GM19468 (cell line): ENCODE measurements around the gene HSPB7.
"Not testable (repeated sequence)": the region's sequence is repeated elsewhere in the genome, so short reads cannot be mapped to it uniquely, and the experiment has no call there.

Experiments used
- ATAC-seq: cut with Tn5 transposase; IDR thresholded peaks from one replicate; pipeline ENCODE4 v1.9.1; 2021; ENCODE audit warnings: mild to moderate bottlenecking, moderate library complexity, moderate number of reproducible peaks; ENCODE audit not compliant: unreplicated experiment; ENCODE audit errors: extremely low read depth

The HSPB7 gene

GRCh38 chr1:16017461-16018303 is at the start of gene HSPB7:
Gene HSPB7 (minus strand): TSS chr1:16018043. CDS start chr1:16017963, 80 bp downstream.
- ATAC-seq: no peak

GRCh38 chr1:16067127-16067768 is 49.4 kb upstream of the HSPB7 start:
- no peak for ATAC-seq

- ATAC-seq: no peak
Measured at GRCh38 chr1:16066245-16066644, 48.4 kb upstream of the HSPB7 start.

GRCh38 chr1:16065269-16065576 is 47.4 kb upstream of the HSPB7 start:
- no peak for ATAC-seq

GRCh38 chr1:16064536-16065268 is 46.9 kb upstream of the HSPB7 start:
- no peak for ATAC-seq

- ATAC-seq: no peak
Measured at GRCh38 chr1:16063921-16064320, 46.1 kb upstream of the HSPB7 start.

GRCh38 chr1:16063226-16063829 is 45.5 kb upstream of the HSPB7 start:
- ATAC-seq: no peak

GRCh38 chr1:16062687-16063075 is 44.8 kb upstream of the HSPB7 start:
- ATAC-seq: not testable (repeated sequence)

GRCh38 chr1:16061989-16062686 is 44.3 kb upstream of the HSPB7 start:
- ATAC-seq: not testable (repeated sequence)

GRCh38 chr1:16061266-16061665 is 43.4 kb upstream of the HSPB7 start:
- no peak for ATAC-seq

- ATAC-seq: not testable (repeated sequence)
Measured at GRCh38 chr1:16058394-16059120, 40.7 kb upstream of the HSPB7 start.

- not testable (repeated sequence) for ATAC-seq
Measured at GRCh38 chr1:16057314-16057915, 39.6 kb upstream of the HSPB7 start.

GRCh38 chr1:16056521-16056912 is 38.7 kb upstream of the HSPB7 start:
- ATAC-seq: not testable (repeated sequence)

GRCh38 chr1:16055613-16056520 is 38.0 kb upstream of the HSPB7 start:
- no peak for ATAC-seq

GRCh38 chr1:16054598-16055540 is 37.0 kb upstream of the HSPB7 start:
- ATAC-seq: no peak

GRCh38 chr1:16053781-16054502 is 36.1 kb upstream of the HSPB7 start:
- ATAC-seq: no peak
